BJ (cell line): ENCODE measurements around the gene SNCA. TPM values are rescaled to one million over a fixed set of nuclear protein-coding genes. Genes with fewer than 3 reads are reported as not detected.

ENCODE experiments used
- CTCF ChIA-PET: fragments of 350-600 bp; formaldehyde crosslinking; extraction: SDS; loops from one replicate; lab custom pipeline; 2021; ENCODE audit warnings: antibody characterized with exemption, inconsistent platforms; lab: Yijun Ruan, JAX
- POLR2A ChIA-PET: fragments of 300-600 bp; sonication (Branson Sonifier 250); formaldehyde crosslinking; extraction: SDS; loops from one replicate; lab custom pipeline; 2021; ENCODE audit warnings: antibody characterized with exemption; lab: Charles Lee
- DNase-seq: peaks from one replicate; pipeline ENCODE4 v3.0.0-alpha.2; 2011; ENCODE audit warnings: low read depth
- H3K27me3 ChIP-seq: 2 replicates; pipeline ENCODE4 v1.6.0; 2011; ENCODE audit warnings: low read length; ENCODE audit not compliant: control insufficient read depth, insufficient read depth
- H3K36me3 ChIP-seq: 2 replicates; pipeline ENCODE4 v1.5.1; 2011; ENCODE audit warnings: low read length; ENCODE audit not compliant: control insufficient read depth, insufficient read depth
- H3K4me3 ChIP-seq: 2 replicates; pipeline ENCODE4 v1.5.1; 2011; ENCODE audit warnings: low read depth, mild to moderate bottlenecking, control low read depth, low read length
- polyA plus RNA-seq: library from polyadenylated mRNA; depleted of rRNA; stranded (reverse); fragments of >200 nt; gene quantifications from 2 replicates; pipeline ENCODE4 v1.2.3, GENCODE V29; 2011
- TF ChIP-seq, protein P1 (sequence below): IDR thresholded peaks from 2 replicates; pipeline ENCODE4 v1.5.1; 2011; ENCODE audit warnings: low read depth, mild to moderate bottlenecking, control low read depth, inconsistent platforms, low read length, moderate library complexity; ENCODE audit not compliant: insufficient read depth

SNCA gene
- polyA plus RNA-seq, 1 experiment: 0.18 TPM

DNA sequence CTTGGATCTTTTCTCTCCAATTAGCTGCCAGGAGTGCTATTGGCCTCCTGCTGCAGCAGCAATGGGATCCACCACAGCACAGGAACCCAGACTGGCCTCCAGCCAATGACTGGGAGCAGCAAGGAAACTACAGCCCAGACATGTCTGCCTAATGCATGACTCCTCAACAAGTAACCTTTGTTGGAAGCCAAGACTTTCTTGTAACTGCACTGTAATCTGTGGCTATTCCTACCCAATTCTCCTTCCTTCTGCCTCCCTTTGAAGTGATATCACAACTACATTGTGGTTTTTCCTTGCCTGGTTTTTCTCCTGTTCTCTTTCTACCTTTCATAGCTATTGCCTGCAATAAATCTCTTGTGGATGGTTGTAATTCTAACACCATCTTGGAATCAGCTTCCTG, 39.8 kb downstream of the SNCA start:
- H3K27me3 ChIP-seq: no peaks in the 10 kb centered on the region
- TF ChIP-seq, protein P1, sequence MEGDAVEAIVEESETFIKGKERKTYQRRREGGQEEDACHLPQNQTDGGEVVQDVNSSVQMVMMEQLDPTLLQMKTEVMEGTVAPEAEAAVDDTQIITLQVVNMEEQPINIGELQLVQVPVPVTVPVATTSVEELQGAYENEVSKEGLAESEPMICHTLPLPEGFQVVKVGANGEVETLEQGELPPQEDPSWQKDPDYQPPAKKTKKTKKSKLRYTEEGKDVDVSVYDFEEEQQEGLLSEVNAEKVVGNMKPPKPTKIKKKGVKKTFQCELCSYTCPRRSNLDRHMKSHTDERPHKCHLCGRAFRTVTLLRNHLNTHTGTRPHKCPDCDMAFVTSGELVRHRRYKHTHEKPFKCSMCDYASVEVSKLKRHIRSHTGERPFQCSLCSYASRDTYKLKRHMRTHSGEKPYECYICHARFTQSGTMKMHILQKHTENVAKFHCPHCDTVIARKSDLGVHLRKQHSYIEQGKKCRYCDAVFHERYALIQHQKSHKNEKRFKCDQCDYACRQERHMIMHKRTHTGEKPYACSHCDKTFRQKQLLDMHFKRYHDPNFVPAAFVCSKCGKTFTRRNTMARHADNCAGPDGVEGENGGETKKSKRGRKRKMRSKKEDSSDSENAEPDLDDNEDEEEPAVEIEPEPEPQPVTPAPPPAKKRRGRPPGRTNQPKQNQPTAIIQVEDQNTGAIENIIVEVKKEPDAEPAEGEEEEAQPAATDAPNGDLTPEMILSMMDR: no peak
- ChIA-PET POLR2A (no interaction called here), CTCF (no interaction called here)
- DNase-seq: no peak
- no peak overlapping the region for H3K4me3 ChIP-seq
- no peaks in the 10 kb centered on the region for H3K36me3 ChIP-seq

DNA sequence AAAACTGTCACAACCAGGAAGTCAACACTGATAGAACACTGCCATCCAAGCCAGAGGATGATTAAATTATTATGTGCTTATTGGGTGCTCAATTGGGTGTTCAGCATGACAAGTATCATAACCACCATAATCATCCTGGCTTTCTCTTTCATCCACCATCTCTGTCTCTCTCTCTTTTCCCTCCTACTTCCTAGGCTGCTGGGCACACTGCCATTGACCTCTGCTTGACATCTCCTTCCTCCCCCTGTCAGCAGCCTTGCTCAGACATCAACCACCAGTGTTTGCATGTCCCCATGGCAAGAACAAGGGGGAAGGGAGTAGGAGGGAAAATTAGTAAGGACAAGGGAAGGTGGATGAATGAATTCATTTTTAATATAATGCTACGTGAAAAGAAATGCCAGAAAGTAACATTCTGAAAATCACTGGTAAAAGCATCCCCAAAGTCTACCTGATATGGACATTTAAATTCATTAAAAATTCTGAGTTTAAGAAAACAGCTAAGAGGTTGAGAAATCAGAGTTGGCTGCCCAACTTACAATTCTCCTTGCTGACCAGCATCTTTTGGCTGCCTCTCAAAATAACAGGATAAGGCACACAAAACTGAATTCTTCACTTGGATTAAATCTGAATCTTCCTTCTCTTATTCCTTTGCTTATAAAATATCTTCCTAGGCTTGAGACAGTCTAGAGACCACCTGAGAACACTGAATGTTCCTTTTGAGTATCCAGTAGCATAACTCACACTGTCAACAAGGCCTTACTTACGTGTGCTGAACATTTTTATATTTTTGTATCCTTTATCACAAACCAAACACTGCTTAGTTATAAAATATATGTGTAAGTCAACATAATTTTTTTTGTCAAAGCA, 48.5 kb downstream of the SNCA start:
- no peak for DNase-seq
- POLR2A ChIA-PET: no interaction called here

DNA sequence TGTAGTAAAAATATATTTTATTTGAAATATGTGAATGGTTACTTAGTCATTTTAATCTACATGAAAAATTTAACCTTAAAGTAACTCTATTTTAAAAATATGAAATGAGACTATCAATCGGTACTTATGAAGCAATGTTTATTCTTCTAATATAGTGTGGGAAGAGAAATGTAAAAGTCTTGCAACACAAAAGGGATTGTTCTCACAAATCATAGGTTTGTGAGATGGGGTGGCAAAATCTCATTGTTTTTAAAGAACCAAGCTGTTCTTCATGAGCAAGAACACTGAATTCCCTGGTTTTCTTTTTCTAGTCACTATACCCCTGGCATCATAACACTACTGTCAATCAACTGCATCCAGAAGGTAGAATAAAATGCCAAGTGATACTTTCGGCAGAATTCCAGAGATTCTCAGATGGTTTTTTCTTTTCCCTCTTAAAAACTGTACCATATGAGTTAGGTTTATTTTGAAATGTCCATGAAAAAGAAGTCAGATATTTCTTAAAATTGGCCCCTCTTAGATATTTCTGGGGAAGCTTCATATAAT, 52.2 kb downstream of the SNCA start:
- DNase-seq: no peak
- ChIA-PET CTCF (no interaction called here), POLR2A (no interaction called here)
- TF ChIP-seq, protein P1: no peak
- Histone ChIP-seq H3K27me3 (no peaks in the 10 kb centered on the region), H3K36me3 (no peaks in the 10 kb centered on the region), H3K4me3 (no peak overlapping the region)

More for the DNA sequence above, 48.5 kb downstream of the SNCA start:
- TF ChIP-seq, protein P1: no peak
- Histone ChIP-seq H3K27me3 (no peaks in the 10 kb centered on the region), H3K36me3 (no peaks in the 10 kb centered on the region), H3K4me3 (no peak overlapping the region)
- CTCF ChIA-PET: no interaction called here

DNA sequence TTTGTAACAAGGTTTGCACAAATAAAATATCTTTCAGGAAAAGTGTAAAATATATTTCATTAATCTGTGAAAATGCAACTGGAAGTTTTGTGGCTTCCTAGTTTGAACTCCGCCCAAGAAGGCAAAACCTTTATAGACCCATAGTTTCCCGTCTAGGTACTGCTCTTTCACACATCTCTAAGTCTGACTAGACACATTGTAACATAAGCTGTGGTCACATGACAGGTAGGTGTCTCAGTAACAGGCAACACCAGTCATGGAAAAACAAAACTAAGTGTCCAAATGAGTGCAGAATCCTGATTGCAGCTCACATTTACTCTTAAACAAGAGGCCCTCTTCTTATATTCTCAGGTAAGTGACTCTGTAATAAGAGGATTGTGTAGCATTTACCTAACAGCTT, 55.6 kb downstream of the SNCA start:
- Histone ChIP-seq H3K36me3 (no peaks in the 10 kb centered on the region), H3K27me3 (no peaks in the 10 kb centered on the region), H3K4me3 (no peak overlapping the region)
- no peak for DNase-seq
- CTCF ChIA-PET: no interaction called here
- TF ChIP-seq, protein P1: no peak
- POLR2A ChIA-PET: no interaction called here

DNA sequence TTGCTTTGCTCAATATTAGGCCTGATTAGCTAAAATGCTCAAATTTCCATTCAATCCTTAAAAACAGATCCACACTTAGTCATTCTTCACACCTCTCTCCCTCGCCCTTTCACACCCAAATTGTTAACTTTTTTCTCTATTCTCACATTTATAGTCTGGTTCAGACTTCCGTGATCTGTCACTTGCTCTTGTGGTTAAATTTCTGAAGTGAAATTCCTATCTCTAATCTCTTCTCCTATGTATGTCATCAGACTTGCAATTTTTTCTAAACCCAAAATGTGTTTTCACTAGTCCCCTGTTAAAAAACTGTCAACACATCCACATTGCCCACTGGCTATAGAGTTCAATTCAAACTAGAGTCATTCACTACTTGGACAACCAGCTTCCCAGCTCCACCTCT, 63.2 kb downstream of the SNCA start:
- POLR2A ChIA-PET: no interaction called here
- Histone ChIP-seq H3K27me3 (no peaks in the 10 kb centered on the region), H3K36me3 (no peaks in the 10 kb centered on the region), H3K4me3 (no peak overlapping the region)
- CTCF ChIA-PET: no interaction called here
- DNase-seq: no peak
- TF ChIP-seq, protein P1: no peak
